ENCODE measurements around the gene ASXL2. TPM values are rescaled to one million over a fixed set of nuclear protein-coding genes. Genes with fewer than 3 reads are reported as not detected.
"Not testable (repeated sequence)": the region's sequence is repeated elsewhere in the genome, so short reads cannot be mapped to it uniquely, and the experiment has no call there.

The ASXL2 gene
- total RNA-seq, 1 experiment from 2014 or later, result 34.5 TPM

GRCh38 chr2:25920786-25921415 is 42.6 kb upstream of the ASXL2 start:
- TF ChIP-seq EZH2 (IDR thresholded peaks at IDR 0.05; ENCODE audit: borderline replicate concordance, low read depth, low read length, poor library complexity, severe bottlenecking) (no peak), CTCF (conservative IDR thresholded peaks at IDR 0.05; ENCODE audit: low read depth, low read length) (no peak)
- Histone ChIP-seq H3K27me3 (replicated peaks; ENCODE audit: insufficient read depth, low read depth, low read length, poor library complexity) (no peaks in the 10 kb centered on the region), H3K4me3 (ENCODE audit: low read depth, low read length, poor library complexity, severe bottlenecking) (no peak overlapping the region), H3K9me3 (ENCODE audit: low read depth, low read length, poor library complexity, severe bottlenecking) (no peaks in the 10 kb centered on the region), H3K36me3 (ENCODE audit: insufficient read depth, low read length, poor library complexity, severe bottlenecking) (no peaks in the 10 kb centered on the region), H3K4me1 (ENCODE audit: insufficient read depth, low read length, poor library complexity, severe bottlenecking) (no peaks in the 10 kb centered on the region), H3K27ac (ENCODE audit: low read depth, low read length, poor library complexity, severe bottlenecking) (no peak overlapping the region)
- intact Hi-C loops (cut with micrococcal nuclease; ENCODE audit: unreplicated experiment), result no loop called here
- BruUV-seq (replicated peaks), result no TSS peak
- no peak for DNase-seq (ENCODE audit: low spot score)
- POLR2A ChIA-PET (ENCODE audit: low non-redundant PET), result no interaction called here
- CTCF ChIA-PET, result interaction anchor here (0.6 kb wide), 1 partner anchor 30 kb away, joined by 3 read pairs; no protein-coding TSS in a partner anchor

GRCh38 chr2:25920336-25920735 is 42.0 kb upstream of the ASXL2 start:
- Histone ChIP-seq H3K4me1 (ENCODE audit: insufficient read depth, low read length, poor library complexity, severe bottlenecking) (no peaks in the 10 kb centered on the region), H3K4me3 (ENCODE audit: low read depth, low read length, poor library complexity, severe bottlenecking) (no peak overlapping the region), H3K27ac (ENCODE audit: low read depth, low read length, poor library complexity, severe bottlenecking) (no peak overlapping the region), H3K27me3 (replicated peaks; ENCODE audit: insufficient read depth, low read depth, low read length, poor library complexity) (no peaks in the 10 kb centered on the region), H3K9me3 (ENCODE audit: low read depth, low read length, poor library complexity, severe bottlenecking) (no peaks in the 10 kb centered on the region), H3K36me3 (ENCODE audit: insufficient read depth, low read length, poor library complexity, severe bottlenecking) (no peaks in the 10 kb centered on the region)
- no peak for TF ChIP-seq CTCF (conservative IDR thresholded peaks at IDR 0.05; ENCODE audit: low read depth, low read length)
- no peak for TF ChIP-seq EZH2 (IDR thresholded peaks at IDR 0.05; ENCODE audit: borderline replicate concordance, low read depth, low read length, poor library complexity, severe bottlenecking)
- POLR2A ChIA-PET (ENCODE audit: low non-redundant PET), result no interaction called here
- DNase-seq (ENCODE audit: low spot score), result no peak
- CTCF ChIA-PET, result interaction anchor here (0.6 kb wide), 1 partner anchor 31 kb away, joined by 3 read pairs; no protein-coding TSS in a partner anchor
- BruUV-seq (replicated peaks), result no TSS peak
- intact Hi-C loops (cut with micrococcal nuclease; ENCODE audit: unreplicated experiment), result no loop called here

- intact Hi-C loops (cut with micrococcal nuclease; ENCODE audit: unreplicated experiment), result no loop called here
- Histone ChIP-seq H3K27ac (ENCODE audit: low read depth, low read length, poor library complexity, severe bottlenecking) (no peak overlapping the region), H3K9me3 (ENCODE audit: low read depth, low read length, poor library complexity, severe bottlenecking) (no peaks in the 10 kb centered on the region), H3K27me3 (replicated peaks; ENCODE audit: insufficient read depth, low read depth, low read length, poor library complexity) (no peaks in the 10 kb centered on the region), H3K4me3 (ENCODE audit: low read depth, low read length, poor library complexity, severe bottlenecking) (no peak overlapping the region), H3K36me3 (ENCODE audit: insufficient read depth, low read length, poor library complexity, severe bottlenecking) (no peaks in the 10 kb centered on the region), H3K4me1 (ENCODE audit: insufficient read depth, low read length, poor library complexity, severe bottlenecking) (peaks cover 9% of the 10 kb centered on the region)
- DNase-seq (ENCODE audit: low spot score), result no peak
- BruUV-seq (replicated peaks), result no TSS peak
- POLR2A ChIA-PET (ENCODE audit: low non-redundant PET), result interaction anchor here (0.5 kb wide), 1 partner anchor 34 kb away, joined by 3 read pairs; no protein-coding TSS in a partner anchor
- TF ChIP-seq CTCF (conservative IDR thresholded peaks at IDR 0.05; ENCODE audit: low read depth, low read length) (no peak), EZH2 (IDR thresholded peaks at IDR 0.05; ENCODE audit: borderline replicate concordance, low read depth, low read length, poor library complexity, severe bottlenecking) (no peak)
- CTCF ChIA-PET, result no interaction called here
These were observed 39.5 kb upstream of the ASXL2 start for GRCh38 chr2:25917832-25918231.

- DNase-seq (ENCODE audit: low spot score); H3K27me3 ChIP-seq (replicated peaks; ENCODE audit: insufficient read depth, low read depth, low read length, poor library complexity); H3K27ac ChIP-seq (ENCODE audit: low read depth, low read length, poor library complexity, severe bottlenecking); BruUV-seq (replicated peaks); H3K36me3 ChIP-seq (ENCODE audit: insufficient read depth, low read length, poor library complexity, severe bottlenecking); CTCF ChIA-PET; H3K9me3 ChIP-seq (ENCODE audit: low read depth, low read length, poor library complexity, severe bottlenecking); H3K4me3 ChIP-seq (ENCODE audit: low read depth, low read length, poor library complexity, severe bottlenecking); intact Hi-C loops (cut with micrococcal nuclease; ENCODE audit: unreplicated experiment): not testable (repeated sequence)
- POLR2A ChIA-PET (ENCODE audit: low non-redundant PET), result interaction anchor here (0.5 kb wide), 1 partner anchor 33 kb away, joined by 3 read pairs; no protein-coding TSS in a partner anchor
- H3K4me1 ChIP-seq (ENCODE audit: insufficient read depth, low read length, poor library complexity, severe bottlenecking), result peaks cover 11% of the 10 kb centered on the region
These were observed 39.1 kb upstream of the ASXL2 start for GRCh38 chr2:25917411-25917810.

- H3K4me3 ChIP-seq (ENCODE audit: low read depth, low read length, poor library complexity, severe bottlenecking); H3K27me3 ChIP-seq (replicated peaks; ENCODE audit: insufficient read depth, low read depth, low read length, poor library complexity); BruUV-seq (replicated peaks); intact Hi-C loops (cut with micrococcal nuclease; ENCODE audit: unreplicated experiment); DNase-seq (ENCODE audit: low spot score); H3K9me3 ChIP-seq (ENCODE audit: low read depth, low read length, poor library complexity, severe bottlenecking); H3K27ac ChIP-seq (ENCODE audit: low read depth, low read length, poor library complexity, severe bottlenecking); H3K36me3 ChIP-seq (ENCODE audit: insufficient read depth, low read length, poor library complexity, severe bottlenecking): not testable (repeated sequence)
- ChIA-PET CTCF (interaction anchor here (0.6 kb wide), 1 partner anchor 88 kb away, joined by 3 read pairs; no protein-coding TSS in a partner anchor), POLR2A (ENCODE audit: low non-redundant PET) (interaction anchor here (0.6 kb wide), 1 partner anchor 208 kb away, joined by 4 read pairs; no protein-coding TSS in a partner anchor)
- peaks cover 11% of the 10 kb centered on the region for H3K4me1 ChIP-seq (ENCODE audit: insufficient read depth, low read length, poor library complexity, severe bottlenecking)
These were observed 37.9 kb upstream of the ASXL2 start for GRCh38 chr2:25915944-25916772.
